IgD-negative memory B cell (primary cell): ENCODE measurements around the gene XRCC5. TPM values are rescaled to one million over a fixed set of nuclear protein-coding genes. Genes with fewer than 3 reads are reported as not detected.

Experiments used
- H3K27ac Mint-ChIP-seq, 3 donors: one replicate each; pipeline ENCODE4 v1.8.0; 2020 to 2022; ENCODE audit warnings: mild to moderate bottlenecking in 3 of 3, mixed read lengths in 3 of 3, moderate library complexity in 1 of 3
- H3K27me3 Mint-ChIP-seq: one replicate; pipeline ENCODE4 v1.8.0; 2021; ENCODE audit warnings: mixed read lengths
- H3K36me3 Mint-ChIP-seq: one replicate; pipeline ENCODE4 v1.8.0; 2020; ENCODE audit warnings: mild to moderate bottlenecking, mixed read lengths
- H3K4me1 Mint-ChIP-seq, 3 donors: one replicate each; pipeline ENCODE4 v1.8.0; 2020 to 2022; ENCODE audit warnings: mixed read lengths in 3 of 3, mild to moderate bottlenecking in 1 of 3
- H3K4me3 Mint-ChIP-seq, 4 donors: one replicate each; pipeline ENCODE4 v1.8.0; 2020 to 2022; ENCODE audit warnings: mild to moderate bottlenecking in 4 of 4, mixed read lengths in 4 of 4, moderate library complexity in 3 of 4
- H3K9me3 Mint-ChIP-seq, 3 donors: one replicate each; pipeline ENCODE4 v1.8.0; 2020 to 2021; ENCODE audit warnings: mixed read lengths in 3 of 3, mild to moderate bottlenecking in 1 of 3
- polyA plus RNA-seq: library from polyadenylated mRNA; unstranded; fragments of 300-500 nt; fragmentation: Illumina TruSeq; gene quantifications from one replicate; pipeline ENCODE4 v1.2.3, GENCODE V29; 2021

XRCC5 gene
- polyA plus RNA-seq, 1 donor from 2014 or later, result 234 TPM

GRCh38 chr2:216107320-216107719, 1.8 kb upstream of the XRCC5 start:
- H3K4me1 Mint-ChIP-seq, result peaks cover 18 to 26% (median 21%) of the 10 kb centered on the region in 3 donors
- H3K4me3 Mint-ChIP-seq, result peak overlapping the region in 2 of 4 donors; percentile 60 to 99
- no peaks in the 10 kb centered on the region for H3K9me3 Mint-ChIP-seq
- no peaks in the 10 kb centered on the region for H3K27me3 Mint-ChIP-seq
- H3K36me3 Mint-ChIP-seq, result peaks cover 4% of the 10 kb centered on the region
- peak overlapping the region in 1 of 3 donors; percentile 99 for H3K27ac Mint-ChIP-seq

- H3K4me1 Mint-ChIP-seq, result peaks cover 22 to 30% (median 23%) of the 10 kb centered on the region in 3 donors
- no peaks in the 10 kb centered on the region for H3K27me3 Mint-ChIP-seq
- H3K4me3 Mint-ChIP-seq, result peak overlapping the region in 2 of 4 donors; percentile 60 to 99
- no peaks in the 10 kb centered on the region for H3K9me3 Mint-ChIP-seq
- peak overlapping the region; percentile 78 to 100 (median 99) for H3K27ac Mint-ChIP-seq
- H3K36me3 Mint-ChIP-seq, result peaks cover 4% of the 10 kb centered on the region
Observed at GRCh38 chr2:216107760-216108159, 1.4 kb upstream of the XRCC5 start.

GRCh38 chr2:216108310-216108966, 710 bp upstream of the XRCC5 start:
- H3K4me1 Mint-ChIP-seq, result peaks cover 23 to 36% (median 26%) of the 10 kb centered on the region in 3 donors
- H3K27ac Mint-ChIP-seq, result peak overlapping the region; percentile 84 to 100 (median 99)
- no peaks in the 10 kb centered on the region for H3K27me3 Mint-ChIP-seq
- no peaks in the 10 kb centered on the region for H3K9me3 Mint-ChIP-seq
- H3K36me3 Mint-ChIP-seq, result peaks cover 8% of the 10 kb centered on the region
- H3K4me3 Mint-ChIP-seq, result peak overlapping the region; percentile 99 to 100 (median 100)

- peaks cover 8% of the 10 kb centered on the region for H3K36me3 Mint-ChIP-seq
- peak overlapping the region; percentile 99 to 100 (median 100) for H3K4me3 Mint-ChIP-seq
- peak overlapping the region; percentile 99 to 100 (median 100) for H3K27ac Mint-ChIP-seq
- peaks cover 35 to 49% (median 39%) of the 10 kb centered on the region in 3 donors for H3K4me1 Mint-ChIP-seq
- H3K27me3 Mint-ChIP-seq, result peaks cover 1% of the 10 kb centered on the region
- H3K9me3 Mint-ChIP-seq, result no peaks in the 10 kb centered on the region
Observed at GRCh38 chr2:216109962-216110614, 940 bp downstream of the XRCC5 start.

- no peaks in the 10 kb centered on the region for H3K9me3 Mint-ChIP-seq
- peaks cover 1% of the 10 kb centered on the region for H3K27me3 Mint-ChIP-seq
- H3K36me3 Mint-ChIP-seq, result peaks cover 10% of the 10 kb centered on the region
- peaks cover 39 to 53% (median 43%) of the 10 kb centered on the region in 3 donors for H3K4me1 Mint-ChIP-seq
- H3K4me3 Mint-ChIP-seq, result peak overlapping the region; percentile 99 to 100 (median 100)
- peak overlapping the region; percentile 99 to 100 (median 100) for H3K27ac Mint-ChIP-seq
Observed at GRCh38 chr2:216110620-216111019, 1.5 kb downstream of the XRCC5 start.

- Mint-ChIP-seq H3K36me3 (peaks cover 10% of the 10 kb centered on the region), H3K27ac (peak overlapping the region in 2 of 3 donors; percentile 45 to 99), H3K9me3 (no peaks in the 10 kb centered on the region), H3K4me1 (peaks cover 39 to 55% (median 43%) of the 10 kb centered on the region in 3 donors), H3K4me3 (peak overlapping the region in 3 of 4 donors; percentile 99 to 100 (median 100)), H3K27me3 (peaks cover 1% of the 10 kb centered on the region)
Observed at GRCh38 chr2:216111122-216111521, 2.0 kb downstream of the XRCC5 start.

- Mint-ChIP-seq H3K36me3 (peaks cover 14% of the 10 kb centered on the region), H3K27ac (peak overlapping the region in 2 of 3 donors; percentile 63 to 99), H3K4me1 (peaks cover 41 to 69% (median 52%) of the 10 kb centered on the region in 3 donors), H3K9me3 (no peaks in the 10 kb centered on the region), H3K4me3 (peak overlapping the region in 1 of 4 donors; percentile 99), H3K27me3 (peaks cover 1% of the 10 kb centered on the region)
Observed at GRCh38 chr2:216112926-216113325, 3.8 kb downstream of the XRCC5 start.

GRCh38 chr2:216113572-216113971, 4.4 kb downstream of the XRCC5 start:
- Mint-ChIP-seq H3K9me3 (no peaks in the 10 kb centered on the region), H3K36me3 (peaks cover 14% of the 10 kb centered on the region)

GRCh38 chr2:216114382-216114713, 5.2 kb downstream of the XRCC5 start:
- no peaks in the 10 kb centered on the region for H3K9me3 Mint-ChIP-seq
- peak overlapping the region; percentile 92 to 99 (median 96) for H3K4me3 Mint-ChIP-seq
- peaks cover 14% of the 10 kb centered on the region for H3K36me3 Mint-ChIP-seq
- peak overlapping the region; percentile 99 to 100 (median 100) for H3K27ac Mint-ChIP-seq
- H3K27me3 Mint-ChIP-seq, result peaks cover 1% of the 10 kb centered on the region
- peaks cover 41 to 69% (median 47%) of the 10 kb centered on the region in 3 donors for H3K4me1 Mint-ChIP-seq

More at GRCh38 chr2:216113572-216113971, 4.4 kb downstream of the XRCC5 start:
- Mint-ChIP-seq H3K27ac (peak overlapping the region in 2 of 3 donors; percentile 80 to 99), H3K27me3 (peaks cover 1% of the 10 kb centered on the region), H3K4me1 (peaks cover 41 to 70% (median 52%) of the 10 kb centered on the region in 3 donors), H3K4me3 (peak overlapping the region in 2 of 4 donors; percentile 45 to 99)

- H3K4me1 Mint-ChIP-seq, result peaks cover 41 to 71% (median 44%) of the 10 kb centered on the region in 3 donors
- H3K4me3 Mint-ChIP-seq, result peak overlapping the region; percentile 92 to 99 (median 96)
- H3K9me3 Mint-ChIP-seq, result no peaks in the 10 kb centered on the region
- H3K27me3 Mint-ChIP-seq, result peaks cover 1% of the 10 kb centered on the region
- H3K27ac Mint-ChIP-seq, result peak overlapping the region; percentile 99 to 100 (median 100)
- peaks cover 14% of the 10 kb centered on the region for H3K36me3 Mint-ChIP-seq
Observed at GRCh38 chr2:216114714-216115531, 5.8 kb downstream of the XRCC5 start.

GRCh38 chr2:216116418-216116817, 7.3 kb downstream of the XRCC5 start:
- Mint-ChIP-seq H3K4me3 (peak overlapping the region in 2 of 4 donors; percentile 25 to 63), H3K36me3 (peaks cover 14% of the 10 kb centered on the region), H3K9me3 (no peaks in the 10 kb centered on the region), H3K27ac (peak overlapping the region in 2 of 3 donors; percentile 15 to 62), H3K4me1 (peaks cover 32 to 62% (median 37%) of the 10 kb centered on the region in 3 donors), H3K27me3 (peaks cover 1% of the 10 kb centered on the region)

- peak overlapping the region in 1 of 3 donors; percentile 19 for H3K27ac Mint-ChIP-seq
- H3K4me1 Mint-ChIP-seq, result peaks cover 21 to 52% (median 29%) of the 10 kb centered on the region in 3 donors
- peaks cover 9% of the 10 kb centered on the region for H3K36me3 Mint-ChIP-seq
- peaks cover 1% of the 10 kb centered on the region for H3K27me3 Mint-ChIP-seq
- no peaks in the 10 kb centered on the region for H3K9me3 Mint-ChIP-seq
- H3K4me3 Mint-ChIP-seq, result no peak overlapping the region
Observed at GRCh38 chr2:216117561-216118340, 8.6 kb downstream of the XRCC5 start.

GRCh38 chr2:216118474-216118873, 9.3 kb downstream of the XRCC5 start:
- Mint-ChIP-seq H3K9me3 (no peaks in the 10 kb centered on the region), H3K36me3 (peaks cover 6% of the 10 kb centered on the region), H3K27ac (peak overlapping the region in 2 of 3 donors; percentile 19 to 46), H3K4me3 (no peak overlapping the region), H3K27me3 (peaks cover 1% of the 10 kb centered on the region), H3K4me1 (peaks cover 17 to 45% (median 29%) of the 10 kb centered on the region in 3 donors)

GRCh38 chr2:216119146-216119545, 10.0 kb downstream of the XRCC5 start:
- H3K27ac Mint-ChIP-seq, result peak overlapping the region in 1 of 3 donors; percentile 1
- peaks cover 17 to 41% (median 23%) of the 10 kb centered on the region in 3 donors for H3K4me1 Mint-ChIP-seq
- H3K4me3 Mint-ChIP-seq, result no peak overlapping the region
- no peaks in the 10 kb centered on the region for H3K9me3 Mint-ChIP-seq
- peaks cover 1% of the 10 kb centered on the region for H3K27me3 Mint-ChIP-seq
- peaks cover 6% of the 10 kb centered on the region for H3K36me3 Mint-ChIP-seq
